HG03135 (cell line): Measurements from ENCODE around the gene RHBDL2.
"Not testable (repeated sequence)": the region's sequence is repeated elsewhere in the genome, so short reads cannot be mapped to it uniquely, and the experiment has no call there.

Experiments
- ATAC-seq: cut with Tn5 transposase; IDR thresholded peaks from one replicate; pipeline ENCODE4 v1.9.1; 2021; ENCODE audit warnings: mild to moderate bottlenecking, moderate library complexity; ENCODE audit not compliant: unreplicated experiment

The RHBDL2 gene, protein sequence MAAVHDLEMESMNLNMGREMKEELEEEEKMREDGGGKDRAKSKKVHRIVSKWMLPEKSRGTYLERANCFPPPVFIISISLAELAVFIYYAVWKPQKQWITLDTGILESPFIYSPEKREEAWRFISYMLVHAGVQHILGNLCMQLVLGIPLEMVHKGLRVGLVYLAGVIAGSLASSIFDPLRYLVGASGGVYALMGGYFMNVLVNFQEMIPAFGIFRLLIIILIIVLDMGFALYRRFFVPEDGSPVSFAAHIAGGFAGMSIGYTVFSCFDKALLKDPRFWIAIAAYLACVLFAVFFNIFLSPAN

DNA sequence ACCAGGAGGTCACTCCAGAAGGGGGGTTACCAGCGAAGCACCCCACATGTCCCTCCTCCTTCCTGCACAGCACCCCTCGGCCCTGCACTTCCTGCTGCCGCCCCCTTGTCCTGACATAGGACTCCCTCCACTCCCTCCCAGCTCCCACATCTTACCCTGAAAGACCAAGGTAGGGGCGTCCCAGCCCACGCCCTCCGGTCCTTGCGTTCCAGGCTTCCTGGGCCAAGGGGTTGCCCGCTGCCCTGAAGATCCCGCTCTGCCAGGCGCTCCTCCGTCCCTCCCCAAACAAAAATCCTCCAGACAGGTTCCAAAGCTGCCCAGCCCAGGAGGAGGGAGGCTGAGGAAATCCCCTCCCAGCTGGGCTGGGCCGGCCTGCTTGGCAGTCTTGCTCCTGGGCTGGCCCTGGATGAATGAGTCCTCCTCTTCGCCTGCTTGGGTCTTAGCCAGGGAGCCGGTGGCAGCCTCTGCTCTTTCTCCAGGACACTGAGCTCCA is at the start of gene RHBDL2:
TSS of gene RHBDL2 (minus strand) at position 304 of the 493 bp plus-strand sequence. CDS start 22,618 bp downstream, outside the sequence.
- no peak for ATAC-seq

DNA sequence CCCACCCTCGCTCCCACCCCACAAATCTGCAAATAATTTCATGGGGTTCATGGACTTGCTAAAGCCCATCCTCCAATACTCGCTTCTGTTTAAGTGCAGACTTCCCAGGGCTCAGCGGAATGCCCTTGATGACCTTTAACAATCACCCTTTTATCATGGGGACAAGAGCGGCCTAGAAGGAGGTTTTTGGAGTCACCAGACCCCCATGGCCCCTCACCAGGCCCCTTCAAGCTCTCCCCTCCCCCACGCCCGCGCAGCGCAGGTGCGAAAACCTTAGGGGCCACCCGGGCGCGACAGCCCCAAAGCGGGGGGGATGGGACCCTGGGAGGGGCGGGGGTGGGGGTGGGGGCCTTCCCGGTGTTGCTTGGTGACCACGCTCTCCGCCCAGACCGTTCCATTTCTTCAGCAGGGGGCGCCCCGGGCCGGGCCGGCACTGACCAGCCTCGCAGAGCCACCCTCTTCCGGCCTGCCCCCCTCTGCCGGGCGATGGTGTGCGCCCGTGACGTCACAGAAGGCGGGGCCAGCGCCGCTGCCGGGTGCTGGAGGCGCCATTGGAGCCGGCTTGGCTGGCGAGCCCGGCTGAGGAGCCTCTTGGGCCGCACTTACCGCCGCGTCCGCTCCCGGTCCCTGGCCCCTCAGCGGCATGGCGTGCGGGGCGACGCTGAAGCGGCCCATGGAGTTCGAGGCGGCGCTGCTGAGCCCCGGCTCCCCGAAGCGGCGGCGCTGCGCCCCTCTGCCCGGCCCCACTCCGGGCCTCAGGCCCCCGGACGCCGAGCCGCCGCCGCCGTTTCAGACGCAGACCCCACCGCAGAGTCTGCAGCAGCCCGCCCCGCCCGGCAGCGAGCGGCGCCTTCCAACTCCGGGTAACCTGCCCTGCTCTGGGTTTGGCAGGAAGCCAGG is 49.4 kb upstream of the RHBDL2 start, which contains the start of gene AKIRIN1:
TSS of gene AKIRIN1 (plus strand) at position 539 of the 900 bp plus-strand sequence. CDS start at position 644, 105 bp downstream.
- ATAC-seq = peak; percentile 97

DNA sequence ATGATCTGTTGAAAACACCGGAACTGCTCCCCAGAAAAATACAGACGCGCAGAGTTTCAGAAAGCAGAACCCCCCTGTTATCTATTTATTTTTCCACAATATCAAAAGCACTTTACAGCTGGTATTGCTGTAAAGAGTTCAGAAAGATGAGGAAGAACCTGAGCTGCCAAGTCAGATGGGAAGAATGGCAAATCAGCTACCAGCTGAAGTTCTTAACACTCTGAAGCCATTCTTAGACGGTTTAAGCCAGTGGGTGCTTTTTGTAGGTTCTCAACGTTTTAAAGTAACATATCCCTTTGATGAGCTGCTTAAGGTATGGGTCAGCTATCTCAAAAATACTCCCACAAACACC is 48.7 kb upstream of the RHBDL2 start:
- peak; percentile 10 for ATAC-seq

DNA sequence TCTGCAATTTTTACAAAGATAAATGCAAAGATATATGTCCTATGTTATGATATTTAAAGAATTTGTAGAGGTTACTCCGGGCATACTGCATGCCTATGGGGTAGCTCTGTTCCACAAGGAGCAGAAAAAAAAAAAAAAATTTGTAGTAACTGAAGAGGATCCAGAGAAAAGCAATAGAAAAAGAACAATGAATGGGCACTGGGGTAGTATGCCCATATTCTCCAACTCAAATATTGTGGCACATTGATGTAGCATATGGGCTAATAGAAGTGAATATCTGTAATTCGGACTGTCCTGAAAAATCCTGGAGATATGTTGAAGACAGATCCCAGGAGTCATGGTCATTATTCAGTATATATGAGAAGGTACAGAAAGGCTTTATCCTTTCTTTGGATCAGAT is 48.3 kb upstream of the RHBDL2 start:
- ATAC-seq = no peak

DNA sequence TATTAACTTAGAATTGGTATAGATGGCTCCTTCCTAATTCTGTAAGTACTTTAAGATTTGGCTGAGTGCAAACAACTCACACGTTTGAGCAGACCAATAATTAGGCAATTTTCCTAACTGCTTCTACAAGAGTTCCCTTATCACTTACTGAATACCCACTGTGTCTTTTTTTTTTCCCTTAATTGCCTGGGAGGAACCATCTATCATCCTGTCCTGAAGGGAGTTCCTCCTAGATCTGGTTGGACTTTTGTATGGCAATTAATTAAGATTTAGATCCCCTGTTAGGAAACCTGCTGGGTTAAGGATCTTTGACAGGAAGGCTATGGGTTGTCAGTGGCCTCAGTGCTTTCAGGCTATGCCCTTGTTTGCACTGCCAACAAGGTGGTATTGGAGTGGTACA is 37.8 kb upstream of the RHBDL2 start:
- not testable (repeated sequence) for ATAC-seq

DNA sequence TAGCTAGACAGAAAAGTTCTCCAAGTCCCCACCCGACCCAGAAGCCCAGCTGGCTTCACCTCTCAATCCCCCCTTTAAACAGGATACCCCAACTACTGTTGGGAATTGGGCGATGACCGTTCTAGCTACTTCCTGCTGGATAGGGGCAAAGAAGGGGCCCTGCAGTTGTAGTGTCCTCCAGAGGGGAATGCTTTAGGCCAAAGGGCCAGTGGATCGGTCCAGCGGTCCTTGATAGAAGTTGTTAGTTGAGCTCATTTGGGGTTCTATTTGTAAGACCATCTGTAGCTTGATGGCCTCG is 36.6 kb upstream of the RHBDL2 start:
- ATAC-seq = not testable (repeated sequence)

DNA sequence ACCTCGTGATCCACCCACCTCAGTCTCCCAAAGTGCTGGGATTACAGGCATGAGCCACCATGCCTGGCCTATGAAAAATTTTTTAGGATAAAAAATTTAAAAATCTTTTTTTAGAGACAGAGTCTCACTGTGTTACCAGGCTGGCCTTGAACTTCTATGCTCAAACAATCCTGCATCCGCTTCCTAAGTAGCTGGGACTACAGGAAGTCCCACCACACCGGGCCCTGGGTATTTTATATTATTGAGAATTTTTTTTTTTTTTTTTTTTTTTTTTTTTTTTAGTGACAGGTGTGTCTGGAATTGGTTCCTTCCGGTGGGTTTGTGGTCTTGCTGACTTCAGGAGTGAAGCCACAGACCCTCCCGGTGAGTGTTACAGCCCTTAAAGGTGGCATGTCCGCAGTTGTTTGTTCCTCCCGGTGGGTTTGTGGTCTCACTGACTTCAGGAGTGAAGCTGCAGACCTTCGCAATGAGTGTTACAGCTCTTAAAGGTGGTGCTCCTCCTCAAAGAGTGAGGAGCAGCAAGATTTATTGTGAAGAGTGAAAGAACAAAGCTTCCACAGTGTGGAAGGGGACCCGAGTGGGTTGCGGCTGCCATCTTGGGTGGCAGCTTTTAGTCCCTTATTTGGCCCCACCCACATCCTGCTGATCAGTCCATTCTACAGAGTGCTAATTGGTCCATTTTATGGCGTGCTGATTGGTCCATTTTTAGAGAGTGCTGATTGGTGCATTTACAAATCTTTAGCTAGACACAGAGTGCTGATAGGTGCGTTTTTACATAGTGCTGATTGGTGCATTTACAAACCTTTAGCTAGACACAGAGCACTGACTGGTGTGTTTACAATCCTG is 36.0 kb upstream of the RHBDL2 start:
- not testable (repeated sequence) for ATAC-seq

DNA sequence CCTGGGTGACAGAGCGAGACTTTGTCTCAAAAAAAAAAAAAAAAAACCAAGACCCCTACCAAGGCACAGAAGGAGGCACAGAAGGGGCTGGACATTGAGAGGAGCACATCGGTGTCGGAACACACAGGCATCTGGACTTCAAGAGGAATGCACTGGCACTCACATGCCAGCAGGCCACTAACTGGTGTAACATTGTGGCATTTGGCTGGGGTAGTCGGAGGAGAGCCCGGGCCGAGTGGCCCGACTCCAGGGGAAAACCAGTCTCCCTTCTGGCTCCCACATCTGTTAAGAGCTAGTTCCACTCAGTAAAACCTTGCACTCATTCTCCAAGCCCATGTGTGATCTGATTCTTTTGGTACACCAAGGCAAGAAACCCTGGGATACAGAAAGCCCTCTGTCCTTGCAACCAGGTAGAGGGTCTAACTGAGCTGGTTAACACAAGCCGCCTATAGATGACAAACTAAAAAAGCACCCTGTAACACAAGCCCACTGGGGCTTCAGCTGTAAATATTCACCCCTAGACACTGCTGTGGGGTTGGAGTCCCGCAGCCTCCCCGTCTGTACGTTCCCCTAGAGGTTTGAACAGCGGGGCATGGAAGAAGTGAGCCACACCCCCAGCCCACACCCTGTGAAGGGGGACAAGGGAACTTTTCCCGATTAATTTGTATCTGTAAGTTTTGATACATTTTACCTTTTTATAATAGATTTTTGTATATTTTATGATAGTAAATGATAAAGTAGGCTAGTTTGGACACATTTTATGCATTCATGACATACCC is 32.2 kb upstream of the RHBDL2 start:
- ATAC-seq = no peak

DNA sequence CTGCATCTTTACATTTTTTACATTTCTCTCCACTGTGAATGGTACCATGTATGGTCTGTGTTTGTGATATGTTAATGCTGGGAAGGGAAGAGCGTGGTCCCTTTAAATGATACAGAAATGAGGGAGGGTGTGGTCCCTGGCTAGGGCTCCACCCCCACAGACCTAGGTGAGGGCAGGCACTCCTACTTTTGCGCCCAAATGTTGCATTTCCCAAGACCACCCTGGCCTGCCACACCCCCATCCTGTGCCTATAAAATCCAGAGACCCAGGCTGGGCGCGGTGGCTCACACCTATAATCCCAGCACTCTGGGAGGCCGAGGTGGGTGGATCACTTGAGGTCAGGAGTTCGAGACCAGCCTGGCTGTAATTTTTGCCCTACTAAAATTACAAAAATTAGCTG is 31.5 kb upstream of the RHBDL2 start:
- ATAC-seq = not testable (repeated sequence)

DNA sequence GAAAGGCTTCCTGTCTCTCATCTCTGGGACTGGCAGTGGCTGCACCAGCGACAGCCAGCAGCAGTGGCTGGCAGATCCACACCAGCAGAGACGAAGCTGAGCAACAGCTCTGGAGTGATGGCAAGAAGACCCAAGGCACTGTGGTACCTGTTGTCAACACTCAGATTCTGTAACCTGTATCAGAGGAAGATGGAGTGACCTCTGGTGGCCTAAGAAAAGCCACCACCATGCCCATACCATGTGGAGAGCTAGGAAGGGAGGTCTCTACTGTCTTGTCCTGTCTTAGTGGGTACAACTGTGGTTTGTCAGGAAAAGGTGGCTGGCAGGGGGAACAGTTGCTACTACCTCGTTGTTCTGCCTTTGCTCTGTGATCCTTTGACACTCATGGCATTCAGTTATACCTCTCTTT is 22.5 kb upstream of the RHBDL2 start:
- no peak for ATAC-seq

DNA sequence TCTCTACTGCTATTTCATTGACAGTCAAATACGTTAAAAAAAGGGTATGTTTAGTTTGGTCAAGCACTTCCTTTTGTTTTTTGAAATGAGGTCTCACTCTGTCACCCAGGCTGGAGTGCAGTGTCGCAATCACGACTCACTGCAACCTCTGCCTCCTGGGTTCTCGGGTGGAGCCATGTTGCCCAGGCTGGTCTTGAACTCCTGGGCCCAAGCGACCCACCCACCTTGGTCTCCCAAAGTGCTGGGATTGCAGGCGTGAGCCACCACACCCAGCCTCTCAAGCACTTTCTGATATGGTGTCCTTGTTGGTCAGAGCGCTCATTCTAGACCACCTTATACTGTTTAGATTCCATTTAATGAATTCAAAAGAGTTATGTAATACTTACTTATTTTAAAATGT is 20.9 kb upstream of the RHBDL2 start:
- ATAC-seq = no peak

DNA sequence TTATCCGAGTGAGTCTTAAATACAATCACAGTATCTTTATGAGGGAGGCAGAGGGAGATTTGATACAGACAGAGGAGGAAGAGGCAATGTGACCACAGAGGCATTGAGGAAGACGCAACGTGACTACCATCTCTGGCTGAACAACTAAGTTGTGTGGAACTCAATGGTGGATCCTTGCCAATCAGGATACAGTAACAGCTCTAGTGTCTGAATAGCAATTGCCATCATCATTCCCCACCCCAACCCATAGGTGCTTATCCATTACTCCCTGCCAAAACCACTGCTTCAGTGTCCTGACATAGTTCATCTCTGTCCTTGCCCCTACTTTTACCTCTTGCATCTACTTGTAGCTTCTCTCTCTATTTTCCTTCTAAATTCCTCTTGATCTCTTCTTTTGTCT is 20.5 kb upstream of the RHBDL2 start:
- no peak for ATAC-seq

DNA sequence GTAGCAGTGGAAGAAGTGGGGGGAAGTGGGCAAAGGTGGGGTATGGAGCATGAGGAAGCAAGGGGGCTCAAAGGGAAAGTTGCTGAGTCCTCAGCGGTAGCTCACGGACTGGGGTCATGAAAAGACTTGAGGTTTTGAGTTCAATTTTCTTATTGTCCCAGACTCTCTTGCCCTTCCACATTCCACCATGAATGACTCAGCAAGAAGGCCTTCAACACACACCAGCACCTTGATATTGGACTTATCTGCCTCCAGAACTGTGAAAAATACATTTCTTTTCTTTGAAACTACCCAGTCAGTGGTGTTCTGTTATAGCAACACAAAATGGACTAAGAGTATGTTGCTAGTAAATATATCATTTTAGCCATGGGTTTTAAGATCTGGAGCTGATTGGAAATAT is 17.3 kb upstream of the RHBDL2 start:
- ATAC-seq = no peak

DNA sequence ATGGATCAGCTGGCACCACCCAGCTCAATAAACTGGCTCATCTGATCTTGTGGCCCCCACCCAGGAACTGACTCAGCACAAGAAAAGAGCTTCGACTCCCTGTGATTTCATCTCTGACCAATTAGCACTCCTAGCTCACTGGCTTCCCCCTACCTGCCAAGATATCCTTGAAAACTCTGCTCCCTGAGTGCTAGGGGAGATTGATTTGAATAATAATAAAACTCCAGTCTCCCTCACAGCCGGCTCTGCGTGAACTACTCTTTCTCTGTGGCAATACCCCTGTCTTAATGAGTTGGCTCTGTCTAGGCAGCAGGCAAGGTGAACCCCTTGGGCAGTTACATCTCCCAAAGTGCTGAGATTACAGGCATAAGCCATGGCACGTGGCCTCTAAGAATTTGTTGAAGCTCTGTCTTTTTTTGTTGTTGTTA is 11.8 kb upstream of the RHBDL2 start:
- no peak for ATAC-seq

DNA sequence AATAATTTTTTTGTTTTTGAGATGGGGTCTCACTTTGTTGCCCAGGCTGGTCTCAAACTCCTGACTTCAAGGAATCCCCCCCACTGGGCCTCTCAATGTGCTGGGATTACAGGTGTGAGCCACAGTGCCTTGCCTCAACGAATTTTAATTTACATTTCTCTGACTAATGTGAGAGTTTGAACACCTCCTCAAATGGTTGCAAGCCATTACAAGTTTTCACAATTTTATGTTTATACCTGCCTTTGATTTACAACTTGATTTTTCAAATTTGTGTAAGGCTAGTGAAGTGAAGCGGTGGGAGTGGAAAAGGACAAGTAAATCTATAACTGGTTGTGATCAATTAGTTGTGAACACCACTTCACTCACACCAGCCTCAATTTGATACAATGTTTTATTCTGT is 8.9 kb upstream of the RHBDL2 start:
- ATAC-seq = no peak

DNA sequence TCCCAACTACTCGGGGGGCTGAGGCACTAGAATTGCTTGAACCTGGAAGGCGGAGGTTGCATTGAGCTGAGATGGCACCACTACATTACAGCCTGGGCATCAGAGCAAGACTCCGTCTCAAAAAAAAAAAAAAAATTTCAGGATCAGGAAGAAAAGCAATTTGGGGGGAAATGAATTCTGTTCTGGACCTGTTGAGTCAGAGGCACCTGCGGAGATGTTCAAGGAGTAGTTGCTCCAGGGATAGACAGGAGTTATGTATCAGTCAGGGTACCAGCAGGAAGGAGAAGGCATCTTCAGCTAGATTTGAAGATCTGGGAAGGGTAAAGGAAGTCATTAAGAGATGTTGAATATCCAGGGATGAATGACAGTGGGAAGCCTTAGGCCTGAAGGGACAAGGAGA is 2.9 kb upstream of the RHBDL2 start:
- ATAC-seq = no peak

DNA sequence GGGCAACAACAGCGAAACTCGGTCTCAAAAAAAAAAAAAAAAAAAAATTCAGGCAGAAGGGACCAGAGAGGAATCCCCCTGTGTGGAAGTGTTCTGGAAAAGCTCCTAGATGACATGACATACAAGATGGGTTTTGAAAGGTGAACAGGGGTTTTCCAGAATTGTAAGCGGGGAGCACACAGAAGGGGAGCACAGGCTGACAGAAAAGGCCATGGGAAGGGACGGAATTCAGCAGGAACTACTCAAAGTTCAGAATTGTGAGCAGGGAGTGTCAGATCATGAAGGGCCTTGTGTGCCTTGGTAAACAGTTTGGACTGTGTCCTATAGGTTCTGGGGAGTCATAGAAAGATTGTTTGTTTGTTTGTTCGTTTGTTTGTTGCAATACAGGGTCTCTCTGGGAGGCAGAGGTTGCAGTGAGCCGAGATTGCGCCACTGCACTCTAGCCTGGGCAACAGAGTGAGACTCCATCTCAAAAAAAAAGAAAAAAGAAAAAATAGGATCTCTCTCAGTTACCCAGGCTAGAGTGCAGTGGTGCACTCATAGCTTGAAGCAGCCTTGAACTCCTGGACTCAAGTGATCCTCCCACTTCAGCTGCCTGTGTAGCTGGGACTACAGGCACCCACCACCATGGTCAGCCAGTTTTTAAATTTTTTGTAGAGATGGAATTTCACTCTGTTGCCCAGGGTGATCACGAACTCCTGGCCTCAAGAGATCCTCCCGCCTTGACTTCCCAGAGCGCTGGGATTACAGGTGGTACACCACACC is 1.2 kb upstream of the RHBDL2 start:
- no peak for ATAC-seq

DNA sequence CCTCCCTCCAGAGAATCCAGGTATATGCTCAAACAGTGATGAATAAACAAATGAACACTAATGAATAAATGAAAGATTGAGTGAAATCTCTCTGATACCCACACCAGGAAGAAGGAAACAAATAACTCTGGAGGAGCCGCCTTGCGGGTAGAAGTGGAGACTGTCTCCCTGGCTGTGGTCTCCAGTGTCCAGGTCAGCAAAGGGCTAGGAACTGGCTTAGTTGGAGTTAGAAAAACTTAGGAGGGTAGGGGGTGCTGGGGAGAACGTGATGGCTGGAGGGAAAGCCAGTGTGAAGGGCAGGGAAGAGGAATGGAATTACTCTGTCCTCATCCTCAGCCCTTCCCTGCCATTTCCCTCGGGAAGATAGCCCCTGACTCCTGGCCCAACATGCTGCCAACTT is 537 bp downstream of the RHBDL2 start:
- ATAC-seq = no peak

DNA sequence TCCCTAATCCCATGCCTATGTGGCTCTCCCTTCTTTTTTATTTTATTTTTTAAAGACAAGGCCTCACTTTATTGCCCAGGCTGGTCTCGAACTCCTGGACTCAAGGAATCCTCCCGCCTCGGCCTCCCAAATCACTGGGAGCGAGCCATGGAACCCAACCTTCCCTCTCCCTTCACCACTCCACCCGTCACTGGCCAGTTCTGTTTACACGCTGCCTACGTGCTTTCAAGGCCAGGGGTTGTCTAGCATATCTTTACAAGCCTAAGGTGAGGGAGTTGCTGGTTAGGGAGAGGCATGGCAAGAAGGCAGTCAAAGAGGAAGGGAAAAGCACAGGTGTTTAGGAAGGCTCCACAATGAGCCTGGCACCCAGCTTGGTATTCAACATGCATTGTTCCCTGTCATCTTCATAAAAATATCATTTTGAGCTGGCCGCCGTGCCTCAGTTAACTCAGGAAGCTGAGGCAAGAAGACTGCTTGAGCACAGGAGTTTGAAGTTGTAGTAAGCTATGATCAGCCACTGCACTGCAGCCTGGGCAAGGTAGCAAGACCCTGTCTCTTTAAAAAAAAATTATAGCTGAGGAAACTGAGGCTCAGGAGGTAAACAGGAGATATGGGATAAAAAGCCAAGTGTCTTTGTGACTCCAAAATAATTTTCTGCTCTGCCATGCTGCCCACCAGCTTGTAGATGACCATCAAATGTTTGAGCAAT is 1.1 kb downstream of the RHBDL2 start:
- ATAC-seq = no peak
